ENCODE results near the gene REEP3. TPM values are rescaled to one million over a fixed set of nuclear protein-coding genes. Genes with fewer than 3 reads are reported as not detected.

Gene REEP3
- total RNA-seq, 1 donor from 2014 or later, result 17.7 TPM

DNA sequence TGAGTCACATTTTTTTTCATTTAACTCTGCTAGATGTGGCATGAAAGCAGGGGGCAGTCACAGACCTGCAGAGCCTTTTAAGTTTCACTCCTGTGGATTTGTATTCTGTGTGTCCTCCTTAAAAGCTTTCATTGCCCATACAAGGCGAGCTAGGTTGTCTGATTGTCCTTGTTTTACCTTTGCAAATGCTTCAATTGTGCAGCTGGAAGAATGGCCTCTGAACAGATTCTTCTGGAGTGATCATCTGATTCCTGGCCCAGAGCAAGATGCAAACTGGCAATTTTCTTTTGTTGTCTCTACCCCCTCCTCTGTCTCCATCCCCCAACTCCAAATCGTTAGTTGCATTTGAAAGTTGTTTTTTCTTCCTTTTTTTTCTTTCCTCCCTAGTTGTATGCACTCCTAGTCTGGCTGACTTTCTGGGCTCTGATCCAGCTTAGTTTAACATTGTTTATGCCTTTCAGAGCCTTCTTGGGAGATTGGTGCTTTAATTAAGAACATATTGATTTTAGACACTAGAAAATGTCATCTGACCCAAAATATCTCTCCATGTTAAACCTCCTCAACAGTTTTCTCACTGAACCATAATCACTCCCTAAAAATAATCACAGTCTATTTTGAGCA lies 150.2 kb downstream of the REEP3 start:
- intact Hi-C loops (cut with DNase I), result loop anchor here (2.0 kb wide), 2 partner anchors 39 to 41 kb away; no protein-coding TSS in a partner anchor
- no peak for ATAC-seq
- DNase-seq (ENCODE audit: missing footprints), result no peak

DNA sequence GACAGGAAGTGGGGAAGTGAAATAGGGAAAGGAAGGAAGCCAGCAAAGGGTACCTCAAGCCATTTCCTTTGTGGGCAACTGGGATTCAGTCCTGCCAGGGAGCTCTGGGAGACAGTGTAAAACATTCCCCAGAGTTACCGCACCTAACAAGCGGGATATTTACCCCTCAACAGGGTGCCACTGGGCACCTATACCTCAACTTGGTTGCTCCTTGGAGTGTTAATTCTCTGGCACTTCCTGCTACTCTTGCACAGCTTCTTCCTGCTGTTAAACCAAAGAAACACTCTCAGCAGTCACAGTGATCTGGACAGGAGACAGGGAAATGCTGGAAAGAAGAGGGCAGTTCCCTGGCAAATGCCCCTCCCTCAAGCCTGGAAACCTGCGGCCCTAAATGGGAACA lies 151.3 kb downstream of the REEP3 start:
- intact Hi-C loops (cut with DNase I), result no loop called here
- DNase-seq (ENCODE audit: missing footprints) (no peak), ATAC-seq (no peak)

- ATAC-seq (peak; percentile 23), DNase-seq (ENCODE audit: missing footprints) (no peak)
- intact Hi-C loops (cut with DNase I), result no loop called here
Measured at GRCh38 chr10:63673246-63673645, 152.0 kb downstream of the REEP3 start.

DNA sequence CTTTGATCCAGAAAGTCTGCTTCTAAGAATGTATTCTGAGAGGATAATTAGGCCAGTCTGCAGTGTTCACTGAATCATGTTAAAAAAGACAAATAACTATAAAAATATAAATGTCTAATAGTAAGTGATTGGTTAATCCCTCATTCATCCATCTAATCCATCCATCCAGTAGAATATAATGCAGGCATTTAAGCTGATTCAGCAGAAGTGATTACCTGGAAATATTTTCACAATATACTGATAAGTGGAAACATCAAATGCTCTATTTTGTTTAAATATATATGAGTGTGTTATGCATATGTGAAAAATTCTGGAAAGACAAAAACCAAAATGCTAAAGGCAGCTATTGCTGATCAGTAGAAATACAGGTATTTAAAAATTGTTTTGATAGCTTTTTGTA lies 152.6 kb downstream of the REEP3 start:
- DNase-seq (ENCODE audit: missing footprints) (no peak), ATAC-seq (no peak)
- intact Hi-C loops (cut with DNase I), result no loop called here

Other genes starting within 250 kb of the REEP3 start
- gene JMJD1C, start 55.4 kb upstream of the REEP3 start, total RNA-seq, result 38.1 TPM

Data from Right ventricle myocardium inferior (tissue), 1 donor.